Retinal pigment epithelial cell (primary cell): Measurements from ENCODE around the gene TLR1.
"Not testable (repeated sequence)": the region's sequence is repeated elsewhere in the genome, so short reads cannot be mapped to it uniquely, and the experiment has no call there.

ENCODE experiments used
- DNase-seq: peaks from one replicate; pipeline ENCODE4 v3.0.0-alpha.2; 2010; ENCODE audit warnings: low read depth
- H3K4me3 ChIP-seq: 2 replicates; pipeline ENCODE4 v1.5.1; 2011; ENCODE audit warnings: mild to moderate bottlenecking, low read length, control low read depth, moderate library complexity
- TF ChIP-seq, protein P1 (sequence below): conservative IDR thresholded peaks from 2 replicates; pipeline ENCODE4 v1.5.1; 2011; ENCODE audit warnings: low read depth, low read length, control low read depth, inconsistent platforms

Gene TLR1

DNA sequence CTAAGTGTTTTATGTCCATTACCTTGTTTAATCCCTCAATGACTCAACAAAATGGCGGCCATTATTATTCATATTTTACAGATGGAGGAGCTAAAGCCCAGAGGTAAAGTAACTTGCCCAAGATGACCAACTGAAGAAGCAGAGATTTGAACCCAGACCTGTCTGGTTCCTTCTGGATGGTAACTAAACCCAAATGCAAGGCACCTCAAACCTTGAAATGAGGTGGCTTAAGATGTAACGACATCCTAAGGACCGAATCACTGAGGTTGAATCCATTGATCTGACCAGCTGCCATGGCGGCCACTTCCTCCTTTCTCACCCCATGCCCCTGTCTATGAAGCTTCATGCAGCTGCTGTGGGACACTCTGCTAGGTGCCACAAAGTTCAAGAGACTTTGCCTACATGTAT is 22.7 kb downstream of the TLR1 start:
- DNase-seq: no peak
- no peak overlapping the region for H3K4me3 ChIP-seq
- TF ChIP-seq, protein P1, sequence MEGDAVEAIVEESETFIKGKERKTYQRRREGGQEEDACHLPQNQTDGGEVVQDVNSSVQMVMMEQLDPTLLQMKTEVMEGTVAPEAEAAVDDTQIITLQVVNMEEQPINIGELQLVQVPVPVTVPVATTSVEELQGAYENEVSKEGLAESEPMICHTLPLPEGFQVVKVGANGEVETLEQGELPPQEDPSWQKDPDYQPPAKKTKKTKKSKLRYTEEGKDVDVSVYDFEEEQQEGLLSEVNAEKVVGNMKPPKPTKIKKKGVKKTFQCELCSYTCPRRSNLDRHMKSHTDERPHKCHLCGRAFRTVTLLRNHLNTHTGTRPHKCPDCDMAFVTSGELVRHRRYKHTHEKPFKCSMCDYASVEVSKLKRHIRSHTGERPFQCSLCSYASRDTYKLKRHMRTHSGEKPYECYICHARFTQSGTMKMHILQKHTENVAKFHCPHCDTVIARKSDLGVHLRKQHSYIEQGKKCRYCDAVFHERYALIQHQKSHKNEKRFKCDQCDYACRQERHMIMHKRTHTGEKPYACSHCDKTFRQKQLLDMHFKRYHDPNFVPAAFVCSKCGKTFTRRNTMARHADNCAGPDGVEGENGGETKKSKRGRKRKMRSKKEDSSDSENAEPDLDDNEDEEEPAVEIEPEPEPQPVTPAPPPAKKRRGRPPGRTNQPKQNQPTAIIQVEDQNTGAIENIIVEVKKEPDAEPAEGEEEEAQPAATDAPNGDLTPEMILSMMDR: no peak

DNA sequence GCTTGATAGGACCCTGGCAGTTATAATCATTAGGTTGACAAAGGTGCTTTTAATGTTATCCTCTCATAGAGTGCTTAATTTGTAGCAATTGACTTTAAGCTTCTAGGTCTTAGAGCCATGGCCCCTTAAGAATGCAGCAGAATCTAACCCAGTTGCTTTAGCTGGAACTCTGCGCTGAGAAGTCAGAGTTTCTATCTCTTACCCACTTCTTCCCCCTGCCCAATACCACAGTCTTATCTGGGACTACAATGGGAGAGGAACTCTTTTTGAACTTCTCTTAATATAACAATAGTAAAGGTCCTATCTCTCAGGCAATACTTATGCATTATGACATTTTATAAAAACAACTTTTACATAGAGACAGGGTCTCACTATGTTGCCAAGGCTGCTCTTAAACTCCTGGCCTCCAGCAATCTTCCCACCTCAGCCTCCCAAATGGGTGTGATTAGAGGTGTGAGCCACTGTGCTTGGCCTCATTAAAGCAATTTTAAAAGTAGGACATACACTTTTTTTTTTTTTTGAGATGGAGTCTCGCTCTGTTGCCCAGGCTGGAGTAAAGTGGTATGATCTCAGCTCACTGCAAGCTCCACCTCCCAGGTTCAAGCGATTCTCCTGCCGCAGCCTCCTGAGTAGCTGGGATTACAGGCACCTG is 23.6 kb downstream of the TLR1 start:
- no peak for DNase-seq
- H3K4me3 ChIP-seq: no peak overlapping the region

DNA sequence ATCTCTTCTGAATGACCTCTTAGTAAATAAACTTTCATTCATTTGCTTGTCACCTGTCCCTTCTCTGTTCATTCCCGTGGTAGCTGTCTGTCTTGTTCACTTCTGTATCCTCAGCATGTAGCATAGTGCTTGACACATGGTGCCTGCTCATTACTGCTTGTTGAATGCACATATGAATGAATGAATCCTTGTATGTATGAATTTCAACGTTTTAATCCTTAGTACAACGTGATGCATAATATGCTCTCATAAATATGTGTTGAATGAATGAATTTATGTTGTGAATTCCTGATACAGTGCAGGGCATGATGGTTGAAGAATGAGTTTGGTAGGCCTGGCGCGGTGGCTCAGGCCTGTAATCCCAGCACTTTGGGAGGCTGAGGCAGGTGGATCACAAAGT is 24.8 kb downstream of the TLR1 start:
- no peak for DNase-seq
- TF ChIP-seq, protein P1: no peak
- no peak overlapping the region for H3K4me3 ChIP-seq

More for the DNA sequence above, 23.6 kb downstream of the TLR1 start:
- TF ChIP-seq, protein P1: no peak

DNA sequence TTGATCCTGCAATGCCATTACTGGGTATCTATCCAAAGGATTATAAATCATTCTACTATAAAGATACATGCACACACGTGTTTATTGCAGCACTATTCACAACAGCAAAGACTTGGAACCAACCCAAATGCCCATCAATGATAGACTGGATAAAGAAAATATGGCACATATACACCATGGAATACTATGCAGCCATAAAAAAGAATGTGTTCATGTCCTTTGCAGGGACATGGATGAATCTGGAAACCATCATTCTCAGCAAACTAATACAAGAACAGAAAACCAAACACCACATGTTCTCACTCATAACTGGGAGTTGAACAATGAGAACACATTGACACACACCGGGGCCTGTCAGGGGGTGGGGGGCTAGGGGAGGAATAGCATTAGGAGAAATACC is 26.7 kb downstream of the TLR1 start:
- not testable (repeated sequence) for H3K4me3 ChIP-seq, DNase-seq

DNA sequence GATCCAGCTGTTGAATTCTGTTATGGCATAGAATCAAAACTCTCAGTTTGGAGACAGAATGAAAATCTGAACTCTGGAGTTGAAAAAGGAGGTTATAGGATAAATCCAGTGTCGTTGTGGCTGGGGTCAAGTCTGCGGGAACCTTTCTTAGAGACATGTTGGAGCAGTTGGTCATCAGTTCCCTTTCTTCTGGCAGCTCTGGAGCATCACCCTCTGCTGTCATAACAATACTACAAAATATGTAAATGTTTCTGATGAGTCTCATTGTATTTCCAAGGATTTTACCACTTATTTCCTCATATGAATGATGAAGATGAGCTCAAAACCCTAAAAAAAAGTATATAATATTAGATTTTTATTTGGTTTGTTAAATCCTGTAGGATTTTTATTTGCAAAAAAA is 29.3 kb downstream of the TLR1 start:
- no peak for DNase-seq
- TF ChIP-seq, protein P1: no peak
- no peak overlapping the region for H3K4me3 ChIP-seq

DNA sequence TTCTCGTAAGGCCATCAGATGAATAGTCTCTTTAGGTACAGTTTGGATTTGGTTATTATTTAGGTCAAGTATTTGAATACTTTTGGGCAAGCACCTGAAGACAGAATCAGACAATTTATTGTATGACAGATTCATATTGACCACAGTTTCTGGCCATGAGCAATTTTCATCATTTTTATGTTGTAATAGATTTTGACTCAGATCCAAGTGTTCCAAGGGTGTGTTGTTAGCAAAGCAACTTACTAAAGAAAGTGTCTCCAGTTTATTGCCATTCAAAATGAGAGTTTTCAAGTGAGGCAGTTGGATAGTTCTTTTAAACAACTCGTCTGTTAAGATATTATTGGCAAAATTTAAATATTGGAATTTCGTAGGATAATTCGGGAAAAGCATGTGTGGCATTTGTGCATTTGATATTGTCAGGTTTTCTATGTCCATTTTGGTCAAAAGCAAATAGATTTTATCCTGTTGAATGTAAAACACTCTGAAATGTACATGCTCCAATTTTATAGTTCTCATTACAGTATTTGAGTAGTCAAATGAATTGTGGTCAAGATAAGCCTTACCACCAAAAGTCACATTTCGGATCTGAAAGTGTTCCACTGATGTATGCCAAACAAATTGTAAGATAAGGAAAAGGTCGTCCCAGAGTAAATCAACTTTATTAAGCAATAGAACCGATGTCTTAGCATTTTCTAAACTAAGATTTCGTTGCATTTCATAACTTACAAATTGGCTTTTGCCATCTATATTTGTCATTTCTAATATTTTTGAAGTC is 30.2 kb downstream of the TLR1 start:
- TF ChIP-seq, protein P1: no peak
- no peak overlapping the region for H3K4me3 ChIP-seq
- no peak for DNase-seq

DNA sequence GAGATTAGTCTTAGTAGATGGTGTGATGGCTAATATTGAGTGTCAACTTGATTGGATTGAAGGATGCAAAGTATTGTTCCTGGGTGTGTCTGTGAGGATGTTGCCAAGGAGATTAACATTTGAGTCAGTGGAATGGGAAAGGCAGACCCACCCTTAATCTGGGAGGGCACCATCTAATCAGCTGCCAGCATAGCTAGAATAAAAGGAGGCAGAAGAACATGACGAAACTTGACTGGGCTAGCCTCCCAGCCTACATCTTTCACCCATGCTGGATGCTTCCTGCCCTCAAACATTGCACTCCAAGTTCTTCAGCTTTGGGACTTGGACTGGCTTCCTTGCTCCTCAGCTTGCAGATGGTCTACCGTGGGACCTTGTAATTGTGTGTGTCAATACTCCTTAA is 34.3 kb downstream of the TLR1 start:
- not testable (repeated sequence) for H3K4me3 ChIP-seq, DNase-seq

DNA sequence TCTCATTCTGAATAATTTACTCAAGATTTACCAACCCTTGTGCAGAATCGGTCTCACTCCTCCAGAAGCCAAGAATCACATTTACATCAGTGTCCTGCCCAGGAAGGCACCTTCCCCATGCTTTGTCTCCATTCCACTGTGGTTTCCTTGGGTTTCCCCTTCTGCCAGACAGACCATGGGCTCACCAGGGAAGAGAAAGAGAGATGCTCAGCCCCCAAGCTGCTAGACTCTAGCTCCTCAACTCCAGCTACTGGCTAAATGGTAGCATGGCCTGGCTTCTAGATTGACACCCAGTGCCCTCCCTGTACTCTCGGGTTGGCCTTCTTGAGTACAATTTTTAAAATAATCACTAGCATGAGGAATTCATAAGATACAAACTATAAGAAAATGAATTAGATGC is 34.7 kb downstream of the TLR1 start:
- no peak for DNase-seq
- TF ChIP-seq, protein P1: no peak
- no peak overlapping the region for H3K4me3 ChIP-seq
